Keratinocyte (primary cell): ENCODE measurements around the gene CX3CR1. TPM values are rescaled to one million over a fixed set of nuclear protein-coding genes. Genes with fewer than 3 reads are reported as not detected.

Experiments
- DNase-seq: peaks from one replicate; pipeline ENCODE4 v3.0.0-alpha.2; 2011; ENCODE audit warnings: low read depth, missing footprints, low spot score
- FAIRE-seq: peaks from 2 replicates; lab custom pipeline; 2011; peaks lifted over from hg19 to GRCh38; lab: Jason Lieb, UNC
- H2AFZ ChIP-seq: 2 replicates; pipeline ENCODE4 v1.6.0; 2012; ENCODE audit warnings: low read length, control low read depth, inconsistent platforms; ENCODE audit not compliant: control insufficient read depth
- H3K27ac ChIP-seq: 2 replicates; pipeline ENCODE4 v1.5.1; 2011; ENCODE audit warnings: low read length; ENCODE audit not compliant: control insufficient read depth, insufficient read depth
- H3K27me3 ChIP-seq: 3 replicates; pipeline ENCODE4 v1.6.0; 2011; ENCODE audit warnings: low read length; ENCODE audit not compliant: control insufficient read depth, insufficient read depth; ENCODE audit errors: extremely low read depth
- H3K36me3 ChIP-seq, 2 experiments: 2 replicates in 1 of 2; 3 replicates in 1 of 2; pipeline ENCODE4 v1.5.1; 2011; ENCODE audit warnings: low read length in 2 of 2, mild to moderate bottlenecking in 1 of 2; ENCODE audit not compliant: control insufficient read depth in 2 of 2, insufficient read depth in 2 of 2; ENCODE audit errors: extremely low read depth in 1 of 2
- H3K4me1 ChIP-seq: 3 replicates; pipeline ENCODE4 v1.5.1; 2011; ENCODE audit warnings: low read length; ENCODE audit not compliant: control insufficient read depth, insufficient read depth; ENCODE audit errors: extremely low read depth
- H3K4me2 ChIP-seq: 3 replicates; pipeline ENCODE4 v1.6.0; 2011; ENCODE audit warnings: low read depth, low read length; ENCODE audit not compliant: control insufficient read depth, insufficient read depth; ENCODE audit errors: extremely low read depth
- H3K4me3 ChIP-seq, 3 experiments: fragments of 200-600 bp in 1 of 3; sonication (generic) in 1 of 3; 2 replicates in 2 of 3; 3 replicates in 1 of 3; pipeline ENCODE4 v1.5.1; 2011 to 2016; ENCODE audit warnings: low read length in 3 of 3, mild to moderate bottlenecking in 3 of 3, control low read depth in 2 of 3, inconsistent platforms in 1 of 3, low read depth in 1 of 3, mixed read lengths in 1 of 3, mixed run types in 1 of 3, moderate library complexity in 1 of 3; ENCODE audit not compliant: control insufficient read depth in 2 of 3, insufficient read depth in 2 of 3; ENCODE audit errors: extremely low read depth in 1 of 3
- H3K79me2 ChIP-seq: 2 replicates; pipeline ENCODE4 v1.6.0; 2012; ENCODE audit warnings: low read length; ENCODE audit not compliant: control insufficient read depth, insufficient read depth
- H3K9ac ChIP-seq: 3 replicates; pipeline ENCODE4 v1.6.0; 2011; ENCODE audit warnings: low read length; ENCODE audit not compliant: control insufficient read depth, insufficient read depth; ENCODE audit errors: extremely low read depth
- H3K9me1 ChIP-seq: 3 replicates; pipeline ENCODE4 v1.6.0; 2011; ENCODE audit warnings: low read length; ENCODE audit not compliant: control insufficient read depth, insufficient read depth; ENCODE audit errors: extremely low read depth
- H3K9me3 ChIP-seq: 2 replicates; pipeline ENCODE4 v1.5.1; 2012; ENCODE audit warnings: low read depth, low read length; ENCODE audit not compliant: control insufficient read depth
- H4K20me1 ChIP-seq: 3 replicates; pipeline ENCODE4 v1.6.0; 2011; ENCODE audit warnings: low read length; ENCODE audit not compliant: control insufficient read depth, insufficient read depth; ENCODE audit errors: extremely low read depth
- CTCF ChIP-seq, 3 experiments: IDR thresholded peaks in 1 of 3; conservative IDR thresholded peaks in 1 of 3; optimal IDR thresholded peaks in 1 of 3; 2 replicates in 2 of 3; 3 replicates in 1 of 3; pipeline versions ENCODE3 to v1.5.1; 2011; ENCODE audit warnings: low read length in 3 of 3, mild to moderate bottlenecking in 3 of 3, moderate library complexity in 2 of 3, control low read depth in 1 of 3, inconsistent platforms in 1 of 3; ENCODE audit not compliant: insufficient read depth in 2 of 3; ENCODE audit errors: extremely low read depth in 1 of 3
- EZH2 ChIP-seq: IDR thresholded peaks from one replicate; pipeline ENCODE4 v1.6.1; 2012; ENCODE audit warnings: inconsistent platforms, mild to moderate bottlenecking, low read length, moderate library complexity
- dilution Hi-C: fragments of 300-500 bp; cut with MboI; formaldehyde crosslinking; loops from one replicate; pipeline ENCODE4 v1.7.0; 2020; ENCODE audit warnings: low sequenced_read_pairs; ENCODE audit not compliant: extremely low pct_ligation_motif_present
- polyA plus RNA-seq, 5 experiments: library from polyadenylated mRNA; depleted of rRNA in 3 of 5; stranded (reverse) in 3 of 5; stranded (forward) in 1 of 5; unstranded in 1 of 5; fragments of >200 nt; gene quantifications; 1 replicate in 1 of 5; 2 replicates in 3 of 5; 3 replicates in 1 of 5; pipeline versions ENCODE4 v1.2.1 to v1.2.3, GENCODE V29; 2011 to 2012; ENCODE audit warnings: missing spikeins in 2 of 5, low read depth in 1 of 5, low replicate concordance in 1 of 5

CX3CR1 gene
- polyA plus RNA-seq, 1 donor (not counting 4 experiments of a cell fraction or from before 2014, with no cell fraction given): 0.05 TPM

- Histone ChIP-seq H3K4me3 (no peak overlapping the region), H4K20me1 (no peaks in the 10 kb centered on the region), H2AFZ (no peak overlapping the region), H3K79me2 (no peaks in the 10 kb centered on the region), H3K4me1 (no peaks in the 10 kb centered on the region), H3K4me2 (no peak overlapping the region), H3K9me3 (no peaks in the 10 kb centered on the region), H3K9me1 (no peaks in the 10 kb centered on the region), H3K36me3 (no peaks in the 10 kb centered on the region), H3K27me3 (no peaks in the 10 kb centered on the region), H3K9ac (no peak overlapping the region), H3K27ac (no peak overlapping the region)
- FAIRE-seq: no peak
- TF ChIP-seq CTCF (optimal IDR thresholded peaks at IDR 0.05 in 1 of 3, IDR thresholded peaks at IDR 0.05 in 1 of 3, conservative IDR thresholded peaks at IDR 0.05 in 1 of 3; ENCODE audit: extremely low read depth in 1 of 3, insufficient read depth in 2 of 3, low read length in 3 of 3) (no peak), EZH2 (no peak)
- DNase-seq: no peak
- dilution Hi-C loops: no loop called here
Observed at GRCh38 chr3:39319249-39319648, 39.4 kb upstream of the CX3CR1 start.

GRCh38 chr3:39318301-39318700 lies 38.5 kb upstream of the CX3CR1 start:
- H3K4me1 ChIP-seq: no peaks in the 10 kb centered on the region
- H2AFZ ChIP-seq: no peak overlapping the region
- H3K4me3 ChIP-seq: no peak overlapping the region
- dilution Hi-C loops: no loop called here
- H3K9me1 ChIP-seq: no peaks in the 10 kb centered on the region
- DNase-seq: no peak
- H3K36me3 ChIP-seq: no peaks in the 10 kb centered on the region
- H3K79me2 ChIP-seq: no peaks in the 10 kb centered on the region
- no peak for TF ChIP-seq EZH2
- TF ChIP-seq CTCF (optimal IDR thresholded peaks at IDR 0.05 in 1 of 3, IDR thresholded peaks at IDR 0.05 in 1 of 3, conservative IDR thresholded peaks at IDR 0.05 in 1 of 3; ENCODE audit: extremely low read depth in 1 of 3, insufficient read depth in 2 of 3, low read length in 3 of 3): no peak
- no peak overlapping the region for H3K4me2 ChIP-seq
- FAIRE-seq: no peak
- no peak overlapping the region for H3K9ac ChIP-seq
- H3K9me3 ChIP-seq: no peaks in the 10 kb centered on the region
- no peaks in the 10 kb centered on the region for H3K27me3 ChIP-seq
- no peaks in the 10 kb centered on the region for H4K20me1 ChIP-seq
- no peak overlapping the region for H3K27ac ChIP-seq
